Measurements from ENCODE around the gene NUP37.

DNA sequence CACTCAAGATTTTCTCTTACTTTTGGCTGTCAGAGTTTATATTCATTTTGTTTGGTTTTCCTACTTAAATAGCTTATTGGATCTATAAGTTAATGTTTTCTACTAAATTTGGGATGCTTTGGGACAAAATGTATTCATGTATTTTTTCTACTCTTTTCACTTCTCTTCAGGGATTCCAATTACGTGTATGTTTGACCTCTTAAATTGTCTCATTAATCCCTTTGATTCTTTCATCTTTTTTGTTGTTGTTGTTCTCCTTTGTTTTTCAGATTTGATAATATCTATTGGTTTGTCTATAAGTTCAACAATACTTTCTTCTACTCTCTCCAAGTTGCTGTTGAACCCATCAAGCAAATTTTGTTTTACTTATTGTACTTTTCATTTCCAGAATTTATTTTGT, 43.5 kb upstream of the NUP37 start:
- TF ChIP-seq, protein P1, sequence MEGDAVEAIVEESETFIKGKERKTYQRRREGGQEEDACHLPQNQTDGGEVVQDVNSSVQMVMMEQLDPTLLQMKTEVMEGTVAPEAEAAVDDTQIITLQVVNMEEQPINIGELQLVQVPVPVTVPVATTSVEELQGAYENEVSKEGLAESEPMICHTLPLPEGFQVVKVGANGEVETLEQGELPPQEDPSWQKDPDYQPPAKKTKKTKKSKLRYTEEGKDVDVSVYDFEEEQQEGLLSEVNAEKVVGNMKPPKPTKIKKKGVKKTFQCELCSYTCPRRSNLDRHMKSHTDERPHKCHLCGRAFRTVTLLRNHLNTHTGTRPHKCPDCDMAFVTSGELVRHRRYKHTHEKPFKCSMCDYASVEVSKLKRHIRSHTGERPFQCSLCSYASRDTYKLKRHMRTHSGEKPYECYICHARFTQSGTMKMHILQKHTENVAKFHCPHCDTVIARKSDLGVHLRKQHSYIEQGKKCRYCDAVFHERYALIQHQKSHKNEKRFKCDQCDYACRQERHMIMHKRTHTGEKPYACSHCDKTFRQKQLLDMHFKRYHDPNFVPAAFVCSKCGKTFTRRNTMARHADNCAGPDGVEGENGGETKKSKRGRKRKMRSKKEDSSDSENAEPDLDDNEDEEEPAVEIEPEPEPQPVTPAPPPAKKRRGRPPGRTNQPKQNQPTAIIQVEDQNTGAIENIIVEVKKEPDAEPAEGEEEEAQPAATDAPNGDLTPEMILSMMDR (IDR thresholded peaks at IDR 0.05) = no peak
- TF ChIP-seq EZH2 (IDR thresholded peaks at IDR 0.05; ENCODE audit: borderline replicate concordance, insufficient read depth, low read depth, low read length, poor library complexity, severe bottlenecking) = no peak
